PFSK-1 (cell line): ENCODE measurements around the gene WIPF3.

ENCODE experiments used
- FOXP2 ChIP-seq: optimal IDR thresholded peaks from 2 replicates; pipeline ENCODE3; 2011; ENCODE audit warnings: borderline replicate concordance, control low read depth, inconsistent platforms; ENCODE audit not compliant: insufficient read depth; ENCODE audit errors: extremely low read length, extremely low read depth
- POLR2AphosphoS5 ChIP-seq: IDR thresholded peaks from 2 replicates; pipeline ENCODE4 v1.6.1; 2012; ENCODE audit warnings: low read depth, mild to moderate bottlenecking, control low read depth, low read length, moderate library complexity
- REST ChIP-seq, 2 experiments: IDR thresholded peaks; 2 replicates each; pipeline versions ENCODE4 v1.6.1 to v1.8.0; 2011 to 2012; ENCODE audit warnings: low read depth in 2 of 2, low read length in 2 of 2, control low read depth in 1 of 2, inconsistent platforms in 1 of 2, mild to moderate bottlenecking in 1 of 2, moderate library complexity in 1 of 2; ENCODE audit not compliant: insufficient read depth in 1 of 2
- SIN3A ChIP-seq: IDR thresholded peaks from 2 replicates; pipeline ENCODE4 v1.6.1; 2012; ENCODE audit warnings: mild to moderate bottlenecking, low read length, moderate library complexity, borderline replicate concordance; ENCODE audit not compliant: insufficient read depth
- TAF1 ChIP-seq: IDR thresholded peaks from 2 replicates; pipeline ENCODE4 v1.6.1; 2012; ENCODE audit warnings: low read length, control low read depth, borderline replicate concordance; ENCODE audit not compliant: insufficient read depth

The WIPF3 gene

GRCh38 chr7:29955799-29956486 is 149.6 kb downstream of the WIPF3 start:
- TF ChIP-seq FOXP2, result no peak
- no peak for TF ChIP-seq TAF1
- no peak for TF ChIP-seq POLR2AphosphoS5
- TF ChIP-seq REST (IDR thresholded peaks at IDR 0.05; ENCODE audit: insufficient read depth in 1 of 2, low read depth in 2 of 2, low read length in 2 of 2), result no peak
- TF ChIP-seq SIN3A, result no peak

DNA sequence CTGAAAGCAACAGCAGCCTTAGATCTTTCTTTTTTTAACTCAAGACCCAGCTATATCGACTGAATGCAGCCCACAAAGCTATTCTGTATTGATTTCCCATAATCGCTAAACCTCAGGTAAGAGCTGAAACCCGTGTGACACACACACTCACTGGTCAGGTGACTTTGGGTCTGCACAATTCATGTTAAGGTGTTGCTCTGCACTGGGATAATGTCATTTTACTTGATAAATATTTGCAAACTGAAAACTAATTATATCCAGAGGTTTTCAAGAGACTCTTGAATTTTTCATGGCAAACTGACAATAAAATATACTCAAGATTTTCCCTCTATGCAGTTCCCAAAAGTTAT is 150.2 kb downstream of the WIPF3 start:
- TF ChIP-seq REST (IDR thresholded peaks at IDR 0.05; ENCODE audit: insufficient read depth in 1 of 2, low read depth in 2 of 2, low read length in 2 of 2), result no peak
- TF ChIP-seq TAF1, result no peak
- TF ChIP-seq SIN3A, result no peak
- no peak for TF ChIP-seq POLR2AphosphoS5
- TF ChIP-seq FOXP2, result no peak

DNA sequence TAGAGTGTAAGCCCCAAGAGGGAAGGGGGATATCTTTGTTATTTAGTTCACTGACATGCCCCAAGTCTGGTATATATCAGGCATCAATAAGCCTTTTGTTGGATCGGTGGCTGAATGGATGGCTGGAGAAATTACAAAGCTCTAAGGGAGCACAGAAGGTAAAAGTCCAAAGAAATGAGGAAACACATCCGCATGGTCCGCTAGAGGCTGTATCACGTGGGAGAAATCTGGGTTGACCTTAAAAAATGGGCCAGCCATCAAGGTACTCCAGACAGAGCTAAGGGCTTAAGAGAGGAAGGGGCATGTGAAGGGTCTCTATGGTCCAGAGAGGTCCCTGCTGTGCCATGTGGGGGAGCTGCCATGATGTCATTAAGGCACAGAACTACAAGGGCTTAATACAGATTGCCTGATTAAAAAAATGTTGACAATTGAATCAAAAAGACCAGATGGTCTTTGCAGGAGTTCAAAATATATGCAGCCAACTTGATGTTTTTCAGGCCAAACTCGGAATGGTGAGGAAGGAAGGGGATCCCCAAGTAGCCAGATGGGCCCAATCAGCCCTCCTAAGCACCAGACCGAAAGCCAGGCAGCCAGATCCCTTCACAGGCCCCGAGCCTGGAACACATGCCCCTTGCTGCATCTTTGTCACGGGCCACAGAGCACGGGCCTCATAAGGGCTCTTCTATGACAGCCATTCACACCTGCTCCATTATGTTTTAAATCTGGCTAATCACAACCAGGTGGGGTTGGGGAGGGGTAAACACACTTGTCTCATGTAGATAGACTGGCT is 151.4 kb downstream of the WIPF3 start:
- TF ChIP-seq FOXP2 (no peak), POLR2AphosphoS5 (no peak), SIN3A (no peak), TAF1 (no peak), REST (IDR thresholded peaks at IDR 0.05; ENCODE audit: insufficient read depth in 1 of 2, low read depth in 2 of 2, low read length in 2 of 2) (no peak)

DNA sequence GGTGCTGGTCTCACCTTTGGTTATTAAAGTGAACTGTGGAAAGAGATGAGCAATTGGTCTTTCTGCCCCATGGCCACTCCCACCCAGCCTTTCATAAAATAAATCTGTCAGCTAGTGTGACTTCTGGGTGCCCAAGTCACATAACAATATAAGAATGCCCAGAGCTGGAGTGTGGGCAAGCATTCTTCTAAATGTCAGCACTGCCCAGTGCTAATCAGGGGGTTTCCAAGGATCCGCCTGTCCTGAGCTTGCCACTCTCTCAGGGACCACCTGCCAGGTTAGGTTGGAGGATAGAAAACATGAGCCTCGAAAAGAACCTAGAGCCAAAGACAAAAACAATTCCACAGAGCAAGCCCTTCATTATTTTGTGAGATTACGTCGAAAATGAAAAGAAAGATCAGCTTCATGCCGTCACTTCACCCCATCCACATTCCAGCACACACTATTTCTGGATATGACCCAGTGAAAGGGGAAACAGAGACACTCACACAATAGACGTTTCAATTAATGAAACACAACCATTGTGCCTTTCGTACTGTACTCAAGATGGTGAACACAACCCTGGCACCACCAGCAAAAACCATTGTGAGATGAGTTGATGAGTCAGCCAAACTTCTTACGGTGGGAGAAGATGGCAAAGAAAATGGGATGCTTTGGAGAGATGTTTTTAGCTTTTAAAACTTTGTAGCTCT is 152.5 kb downstream of the WIPF3 start:
- TF ChIP-seq SIN3A, result no peak
- no peak for TF ChIP-seq REST (IDR thresholded peaks at IDR 0.05; ENCODE audit: insufficient read depth in 1 of 2, low read depth in 2 of 2, low read length in 2 of 2)
- TF ChIP-seq TAF1, result no peak
- no peak for TF ChIP-seq POLR2AphosphoS5
